Right forelimb (tissue), 1 donor: ENCODE measurements around the gene NSG1.
"Not testable (repeated sequence)": the region's sequence is repeated elsewhere in the genome, so short reads cannot be mapped to it uniquely, and the experiment has no call there.

Experiments
- DNase-seq: peaks from one replicate; pipeline ENCODE4 v3.0.0-alpha.2; 2018

The NSG1 gene

DNA sequence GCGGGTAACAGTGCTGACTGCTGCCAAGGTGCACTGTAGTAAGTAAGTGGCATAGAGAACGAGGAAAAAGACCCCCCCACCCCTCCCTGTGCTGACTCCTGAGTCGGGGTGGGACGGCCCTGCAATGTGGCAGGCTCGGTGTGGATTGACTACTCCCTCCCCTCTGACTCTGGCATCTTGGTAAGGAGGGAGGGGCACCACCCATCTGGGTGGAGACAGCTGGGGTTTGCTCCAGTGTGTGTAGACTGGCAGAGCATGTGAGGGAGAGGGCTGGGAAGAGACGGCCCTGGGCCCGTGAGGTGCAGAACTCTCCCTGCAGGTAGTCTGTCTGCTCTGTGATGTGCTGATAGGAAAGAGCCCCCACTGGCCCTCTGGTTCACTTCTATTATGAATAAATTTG lies 31.0 kb downstream of the NSG1 start:
- peak; percentile 30 for DNase-seq

DNA sequence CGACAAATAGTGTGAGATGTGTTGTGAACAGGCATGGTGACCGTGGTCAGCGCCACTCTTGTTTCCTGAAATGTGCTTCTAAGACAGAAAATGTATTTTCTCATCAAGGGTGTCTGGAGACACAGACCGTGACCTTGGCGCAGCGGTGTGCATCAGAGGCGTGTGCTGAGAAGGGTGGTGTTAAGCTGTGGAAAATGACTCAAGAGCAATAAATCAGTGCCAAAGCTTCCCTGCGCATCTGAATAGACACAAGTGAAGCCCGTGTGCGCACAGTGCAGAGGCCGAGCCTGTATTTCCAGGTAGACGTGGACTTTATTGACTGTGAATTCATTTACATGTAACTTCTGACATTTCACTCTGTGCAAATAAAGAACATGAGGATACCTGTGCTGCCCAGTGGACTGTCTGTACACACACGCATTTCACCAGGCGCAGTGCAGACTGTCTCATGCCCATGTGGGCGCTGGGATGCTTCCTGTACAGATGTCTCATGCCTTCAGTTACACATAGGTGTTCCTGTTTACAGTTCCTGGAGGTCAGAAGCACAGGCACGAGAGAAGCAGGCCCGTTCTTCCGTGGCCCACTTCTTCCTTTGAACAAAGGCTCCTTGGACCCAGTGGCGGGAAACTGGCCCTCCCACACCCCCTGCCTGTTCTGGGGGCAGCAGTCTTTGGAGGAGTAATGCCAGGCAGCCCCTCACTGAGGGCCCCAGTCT lies 31.9 kb downstream of the NSG1 start:
- DNase-seq = no peak

DNA sequence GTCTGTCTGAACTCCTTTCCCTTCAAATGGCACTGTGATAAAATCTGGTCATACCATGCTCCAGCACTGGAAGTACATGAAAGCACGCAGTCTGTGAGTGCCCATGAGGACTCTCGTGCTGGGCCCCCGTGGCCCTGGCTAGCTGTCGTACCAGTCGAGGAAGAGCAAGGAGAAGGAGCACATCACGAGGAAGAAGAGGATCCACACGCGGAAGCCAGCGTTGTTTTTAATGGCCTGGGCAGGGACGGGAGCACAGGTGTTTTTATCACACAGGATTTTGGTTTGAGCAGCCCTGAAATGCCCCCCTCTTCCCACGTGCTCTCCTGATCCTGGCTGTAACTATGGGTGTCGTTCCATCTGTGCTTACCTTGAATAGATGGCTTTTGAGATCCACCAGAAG lies 33.0 kb downstream of the NSG1 start:
- DNase-seq = no peak

DNA sequence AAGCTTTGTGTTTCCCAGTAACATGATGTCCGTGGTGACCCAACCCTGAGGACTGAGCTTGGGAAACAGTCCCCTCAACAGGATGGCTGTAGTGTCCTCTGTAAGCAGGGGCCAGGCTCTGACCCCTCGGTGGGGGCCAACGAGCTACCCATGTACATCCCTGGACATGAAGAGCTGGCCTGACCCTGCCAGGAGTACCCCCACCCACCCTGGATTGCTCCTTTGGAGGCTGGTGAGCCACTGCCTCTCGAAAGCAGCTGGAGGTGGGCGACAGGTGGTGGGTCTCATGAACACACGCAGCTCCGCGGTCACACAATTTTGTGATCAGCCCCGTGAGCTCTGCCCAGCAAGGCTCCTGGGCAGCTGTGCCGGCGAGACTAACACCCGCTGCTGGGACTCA lies 33.5 kb downstream of the NSG1 start:
- no peak for DNase-seq

DNA sequence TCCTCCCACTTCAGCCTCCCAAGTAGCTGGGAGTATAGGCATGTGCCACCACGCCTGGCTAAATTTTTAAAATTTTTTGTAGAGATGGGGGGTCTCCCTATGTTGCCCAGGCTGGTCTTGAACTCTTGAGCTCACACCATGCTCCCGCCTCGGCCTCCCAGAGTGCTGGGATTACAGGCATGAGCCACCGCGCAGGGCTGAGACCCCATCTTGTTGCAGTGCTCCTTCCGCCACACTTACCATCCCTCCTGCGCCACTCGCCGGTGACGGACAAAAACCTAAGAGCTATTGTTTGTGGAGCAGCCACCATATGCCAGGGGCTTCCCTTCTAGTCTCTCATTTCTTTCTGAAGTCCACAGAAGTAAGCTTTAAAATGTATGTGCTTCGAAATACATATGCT lies 34.5 kb downstream of the NSG1 start:
- no peak for DNase-seq

DNA sequence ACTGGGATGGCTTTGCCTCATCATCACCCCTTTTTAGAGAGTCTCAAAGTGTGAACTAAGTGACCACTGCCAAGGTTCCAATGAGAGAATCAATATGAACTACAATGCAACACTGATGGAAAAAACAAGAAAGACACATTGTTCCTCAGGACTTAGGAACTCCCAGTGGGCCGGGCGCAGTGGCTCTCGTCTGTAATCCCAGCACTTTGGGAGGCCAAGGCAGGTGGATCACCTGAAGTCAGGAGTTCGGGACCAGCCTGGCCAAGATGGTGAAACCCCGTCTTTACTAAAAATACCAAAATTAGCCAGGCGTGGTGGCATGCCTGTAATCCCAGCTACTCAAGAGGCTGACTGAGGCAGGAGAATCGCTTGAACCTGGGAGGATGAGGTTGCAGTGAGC lies 35.2 kb downstream of the NSG1 start:
- DNase-seq = not testable (repeated sequence)

GRCh38 chr4:4422856-4423499 lies 36.1 kb downstream of the NSG1 start:
- DNase-seq = no peak

- DNase-seq = no peak
Measured at GRCh38 chr4:4423706-4424498, 37.0 kb downstream of the NSG1 start.

- DNase-seq = no peak
Measured at GRCh38 chr4:4424499-4425115, 37.7 kb downstream of the NSG1 start.

DNA sequence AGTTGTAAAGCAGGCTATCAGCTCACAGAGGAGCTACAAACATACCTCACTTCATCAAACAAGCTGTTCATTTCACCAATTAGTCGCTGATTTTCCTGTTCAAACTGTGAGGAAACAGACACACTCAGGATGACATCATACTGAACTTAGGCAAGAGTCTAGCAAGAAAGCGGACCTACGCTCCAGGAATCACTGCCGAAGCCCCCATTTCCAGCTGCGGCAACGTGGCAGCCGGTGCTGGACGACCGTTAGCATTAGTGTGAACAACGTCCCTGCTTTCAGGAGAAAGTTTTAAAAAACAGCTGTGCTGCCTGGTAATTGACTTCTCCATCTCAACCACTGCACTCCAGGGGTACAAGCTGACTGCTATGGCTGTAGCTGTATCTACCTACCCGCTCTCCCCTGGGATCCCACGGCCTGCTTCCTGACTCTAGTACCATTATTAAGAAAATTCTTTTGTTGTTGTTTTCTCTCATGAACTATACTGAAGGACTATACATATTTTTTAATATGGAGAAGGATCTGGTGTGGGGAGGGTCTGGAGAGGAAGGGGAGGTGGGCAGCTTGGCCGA lies 38.3 kb downstream of the NSG1 start:
- no peak for DNase-seq

DNA sequence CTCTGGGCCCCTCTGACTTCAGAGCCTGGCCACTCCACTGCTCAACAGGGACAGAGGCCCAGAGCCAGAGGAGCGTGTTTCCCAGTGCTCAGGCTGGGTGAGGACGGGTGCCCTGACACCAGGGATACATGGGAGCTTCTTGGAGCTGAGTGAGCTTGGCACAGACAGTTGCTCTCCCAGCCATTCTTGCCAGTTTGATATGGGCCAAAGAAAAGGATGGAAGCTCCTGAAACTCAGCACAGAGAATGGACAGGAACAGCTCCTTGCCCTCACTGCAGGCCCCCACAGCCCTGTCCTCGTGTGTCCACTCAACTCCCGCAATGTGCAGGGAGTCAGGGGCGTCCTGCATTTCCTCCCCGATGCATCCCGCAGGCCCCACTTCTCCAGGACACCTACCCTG lies 38.8 kb downstream of the NSG1 start:
- DNase-seq = no peak

DNA sequence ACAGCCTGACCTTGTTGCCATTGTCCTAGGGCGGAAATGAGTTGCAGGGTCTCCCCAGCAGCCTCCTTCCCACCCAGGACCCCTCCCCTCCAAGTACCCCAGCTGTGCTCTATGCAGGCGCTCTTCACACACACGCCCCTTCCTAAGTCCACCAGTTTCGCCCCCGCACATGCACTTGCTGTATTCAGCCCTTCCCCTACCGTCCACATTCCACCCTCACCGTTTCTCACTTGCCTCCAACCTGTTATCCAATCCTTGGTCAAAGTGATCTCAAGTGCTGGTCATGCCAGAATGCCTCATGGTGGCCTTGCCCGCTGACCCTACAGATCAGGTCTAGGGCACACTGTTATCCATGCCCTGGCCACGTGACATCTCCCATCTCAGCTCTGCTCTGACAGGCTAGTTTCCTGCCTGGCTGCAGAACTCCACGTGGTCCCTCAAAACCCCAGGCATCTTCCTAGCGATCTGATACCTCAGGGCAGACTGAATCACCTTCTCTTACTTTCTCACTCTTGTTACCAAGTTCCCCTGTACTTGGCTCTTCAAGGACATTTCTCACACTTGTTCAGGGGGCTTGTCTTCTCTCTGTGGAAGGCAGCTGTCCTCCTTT lies 39.7 kb downstream of the NSG1 start:
- DNase-seq = no peak

DNA sequence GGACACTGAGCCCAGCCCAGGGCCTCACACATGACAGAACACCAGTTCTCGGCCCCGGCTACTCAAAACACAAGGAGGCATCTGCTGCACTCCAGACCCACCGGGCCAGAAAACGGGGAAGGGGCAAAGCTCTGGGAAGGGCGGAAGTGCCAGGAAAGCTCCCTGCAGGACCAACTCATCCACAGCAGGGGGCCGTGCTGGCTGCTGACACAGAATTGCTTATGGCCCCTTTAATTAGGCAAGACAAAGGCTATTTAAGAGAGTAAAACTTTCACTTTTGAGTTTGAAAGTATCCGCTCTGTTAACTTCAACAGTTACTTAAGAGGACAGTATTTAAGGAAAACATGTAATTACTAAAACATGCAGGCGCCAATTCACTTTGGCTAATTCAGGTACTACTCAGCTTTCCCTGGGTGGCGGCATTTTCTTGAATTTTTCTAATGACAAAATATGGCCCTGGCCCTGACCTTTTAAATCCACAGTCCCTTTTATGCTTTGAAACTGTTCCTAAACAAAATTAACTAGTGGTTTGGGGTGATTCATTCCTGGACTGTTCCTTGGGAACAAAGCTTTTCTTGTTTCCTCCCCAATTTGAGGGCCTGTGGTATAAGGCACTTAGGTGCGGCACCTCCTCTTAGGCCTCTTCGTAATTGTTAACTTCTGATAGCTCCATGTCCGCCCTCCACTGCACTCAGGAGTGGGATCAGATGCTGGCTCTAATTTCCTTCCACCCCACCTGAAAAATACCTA lies 40.4 kb downstream of the NSG1 start:
- DNase-seq = no peak

GRCh38 chr4:4427886-4428285 lies 41.0 kb downstream of the NSG1 start:
- no peak for DNase-seq

GRCh38 chr4:4428966-4429875 lies 42.3 kb downstream of the NSG1 start:
- no peak for DNase-seq

- DNase-seq = no peak
Measured at GRCh38 chr4:4430492-4431195, 43.7 kb downstream of the NSG1 start.

DNA sequence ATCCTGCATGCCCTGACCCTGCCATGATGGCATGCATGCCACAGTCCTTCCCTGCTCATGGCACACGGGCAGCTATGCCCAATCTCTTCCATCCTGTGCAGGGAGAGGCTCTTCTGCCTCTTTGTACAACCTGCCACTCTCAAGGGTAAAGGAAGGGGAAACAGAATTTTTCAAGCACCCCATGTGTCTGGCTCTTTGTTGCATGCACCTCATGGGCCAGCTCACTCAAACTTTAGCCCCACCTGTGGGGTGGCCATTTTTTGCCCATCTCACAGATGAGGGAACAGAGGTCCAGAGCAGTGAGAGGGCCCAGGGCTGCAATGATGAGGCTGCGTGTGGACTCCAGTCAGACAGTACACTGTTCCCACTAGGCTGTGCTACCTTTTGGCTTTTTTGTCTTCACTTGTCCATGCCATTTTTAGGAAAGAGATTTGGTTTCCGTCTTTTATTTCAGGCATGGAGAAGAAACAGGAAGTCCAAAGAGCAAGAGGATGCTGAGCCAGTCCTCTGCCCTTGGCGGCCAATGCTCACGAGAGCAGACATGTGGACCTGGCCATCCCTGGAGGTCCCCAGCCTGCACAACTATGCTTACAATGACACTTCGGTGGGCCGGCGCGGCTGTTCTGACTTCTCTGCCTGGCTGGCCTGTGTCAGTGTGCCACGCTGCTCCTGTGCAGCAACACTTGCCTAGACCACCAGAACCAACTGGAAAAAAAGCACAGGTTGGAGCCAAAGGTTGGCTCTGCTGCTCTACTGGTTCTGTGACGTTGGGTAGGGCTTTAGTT lies 45.6 kb downstream of the NSG1 start:
- no peak for DNase-seq

DNA sequence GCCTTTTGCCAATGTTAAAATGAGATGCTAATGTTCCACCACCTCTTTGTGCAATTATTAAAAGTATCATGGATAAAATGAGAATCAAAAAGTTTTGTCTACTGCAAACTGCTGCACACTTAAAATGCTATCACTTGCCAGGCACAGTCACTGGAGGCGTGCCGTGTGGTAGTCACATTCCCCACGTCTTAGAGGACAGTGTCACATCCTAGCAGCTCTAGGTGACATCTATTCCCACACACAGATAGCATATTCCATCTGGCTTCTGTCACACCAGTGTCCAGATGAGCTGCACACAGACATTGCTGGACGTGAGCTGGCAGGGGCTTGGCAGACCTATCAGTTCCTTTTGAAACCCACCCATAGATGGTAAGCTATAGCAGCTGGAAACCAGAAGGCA lies 47.0 kb downstream of the NSG1 start:
- DNase-seq = no peak

- no peak for DNase-seq
Measured at GRCh38 chr4:4436244-4436823, 49.4 kb downstream of the NSG1 start.
